Spleen (tissue), 7 donors: Measurements from ENCODE around the gene ELFN2.

Experiments used
- CTCF ChIP-seq, 11 experiments: fragments of 200-600 bp in 7 of 11; fragments of 450-650 bp in 4 of 11; sonication (generic) in 4 of 11; IDR thresholded peaks in 8 of 11; conservative IDR thresholded peaks in 3 of 11; 1 replicate in 7 of 11; 2 replicates in 4 of 11; pipeline versions ENCODE4 v1.4.0 to v1.8.0; 2016 to 2021; ENCODE audit warnings: antibody characterized with exemption in 11 of 11, inconsistent platforms in 4 of 11, mild to moderate bottlenecking in 1 of 11
- POLR2A ChIP-seq, 3 donors: fragments of 450-650 bp; IDR thresholded peaks; one replicate each; pipeline ENCODE4 v1.5.1; 2017; ENCODE audit warnings: antibody characterized with exemption in 3 of 3, mild to moderate bottlenecking in 1 of 3
- POLR2AphosphoS5 ChIP-seq, 3 donors: sonication (generic); formaldehyde crosslinking; IDR thresholded peaks; one replicate each; pipeline ENCODE4 v1.5.1; 2017; ENCODE audit warnings: antibody characterized with exemption in 3 of 3
- donor health status: DM: no; HTN: no; CAD: no; lungs with moderate emphysema.
- donor health status: DM: no; HTN: no; CAD: no.
- donor health status: DM: no; HTN: no; CAD: no.

GRCh38 chr22:37453696-37454095, 26.4 kb upstream of the ELFN2 start:
- no peak for TF ChIP-seq CTCF (IDR thresholded peaks at IDR 0.05 in 8 of 11, conservative IDR thresholded peaks at IDR 0.05 in 3 of 11)
- TF ChIP-seq POLR2A (IDR thresholded peaks at IDR 0.05) = no peak
- TF ChIP-seq POLR2AphosphoS5 (IDR thresholded peaks at IDR 0.05) = no peak
